AG04450 (cell line): ENCODE data around the gene RBMXL2. TPM values are rescaled to one million over a fixed set of nuclear protein-coding genes. Genes with fewer than 3 reads are reported as not detected.

Experiments
- CTCF ChIA-PET: fragments of 300-600, 350-600 bp; formaldehyde crosslinking; extraction: SDS; loops from one replicate; lab custom pipeline; 2022; ENCODE audit warnings: antibody characterized with exemption, inconsistent platforms; lab: Charles Lee
- POLR2A ChIA-PET: fragments of 350-600 bp; formaldehyde crosslinking; extraction: SDS; loops from one replicate; lab custom pipeline; 2021; ENCODE audit warnings: antibody characterized with exemption, inconsistent platforms; lab: Yijun Ruan, JAX
- DNase-seq: peaks from one replicate; pipeline ENCODE4 v3.0.0-alpha.2; 2011; ENCODE audit warnings: low read depth, low spot score
- H3K27ac ChIP-seq: one replicate; pipeline ENCODE4 v1.5.1; 2012; ENCODE audit warnings: low read depth, low read length, control low read depth
- H3K27me3 ChIP-seq: one replicate; pipeline ENCODE4 v1.6.0; 2012; ENCODE audit warnings: low read length; ENCODE audit not compliant: control insufficient read depth, insufficient read depth
- H3K4me3 ChIP-seq: 2 replicates; pipeline ENCODE4 v1.5.1; 2011; ENCODE audit warnings: mild to moderate bottlenecking, low read depth, low read length, control low read depth
- H3K9me3 ChIP-seq: 2 replicates; pipeline ENCODE4 v1.5.1; 2012; ENCODE audit warnings: low read length; ENCODE audit not compliant: control insufficient read depth, insufficient read depth
- CTCF ChIP-seq: IDR thresholded peaks from 2 replicates; pipeline ENCODE4 v1.5.1; 2011; ENCODE audit warnings: low read depth, low read length, control low read depth, inconsistent platforms
- polyA plus RNA-seq: library from polyadenylated mRNA; depleted of rRNA; stranded (reverse); fragments of >200 nt; gene quantifications from 2 replicates; pipeline ENCODE4 v1.2.3, GENCODE V29; 2011; rRNA removed

RBMXL2 gene
- polyA plus RNA-seq, 1 experiment, result not detected

DNA sequence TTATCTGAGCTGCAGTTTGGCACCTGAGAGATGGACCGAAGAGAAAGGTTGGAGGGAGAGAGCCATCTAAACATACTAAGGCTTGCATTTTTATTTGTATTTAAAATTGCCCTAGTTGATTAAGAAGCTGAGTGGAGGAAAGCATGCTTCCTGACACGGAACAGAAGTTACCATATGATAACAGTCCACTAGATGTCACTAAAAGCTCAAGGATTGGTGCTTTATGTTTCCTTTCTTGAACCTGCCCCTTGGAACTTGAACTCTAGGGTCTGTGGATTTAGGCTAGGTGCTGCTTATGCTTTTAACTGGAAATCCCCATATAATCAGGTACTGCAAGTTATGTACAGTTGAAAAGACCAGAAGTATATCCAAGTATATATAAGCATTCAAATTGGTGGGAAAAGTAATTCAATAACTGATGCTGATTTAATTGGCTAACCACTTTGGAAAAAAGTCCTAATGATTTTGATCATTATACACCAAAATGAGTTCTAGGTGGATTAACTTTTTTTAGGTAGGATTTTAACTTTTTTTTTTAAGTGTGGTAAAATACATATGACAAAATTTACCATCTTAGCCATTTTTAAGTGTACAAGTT is 9.5 kb downstream of the RBMXL2 start:
- DNase-seq, result no peak
- H3K4me3 ChIP-seq, result no peak overlapping the region
- H3K27me3 ChIP-seq, result no peaks in the 10 kb centered on the region
- TF ChIP-seq CTCF, result peak; percentile 71
- H3K9me3 ChIP-seq, result no peaks in the 10 kb centered on the region
- H3K27ac ChIP-seq, result no peak overlapping the region
- ChIA-PET CTCF (interaction anchor here (0.6 to 3.6 kb wide), 20 partner anchors 8 to 1001 kb away, joined by 3 to 53 read pairs (median 5); no protein-coding TSS in a partner anchor), POLR2A (no interaction called here)

DNA sequence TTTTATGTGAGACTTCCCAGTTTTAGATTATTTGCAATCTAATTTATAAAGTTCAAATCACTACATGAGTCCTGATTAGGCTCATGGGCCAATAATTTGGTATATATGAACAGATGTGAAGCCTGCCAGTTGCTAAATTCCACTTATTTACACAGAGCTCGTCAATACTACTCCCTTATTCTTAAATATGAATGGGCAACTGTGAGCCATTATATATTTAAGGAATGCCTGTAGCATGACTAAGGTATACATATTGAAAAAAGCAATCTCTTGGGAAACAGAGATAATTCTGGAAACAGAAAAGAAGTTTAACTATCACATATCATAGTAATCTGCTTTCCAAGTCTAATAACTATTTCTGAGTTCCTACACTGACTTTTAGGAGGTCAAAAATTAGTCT is 27.0 kb downstream of the RBMXL2 start:
- H3K9me3 ChIP-seq, result no peaks in the 10 kb centered on the region
- H3K27ac ChIP-seq, result no peak overlapping the region
- POLR2A ChIA-PET, result no interaction called here
- no peaks in the 10 kb centered on the region for H3K27me3 ChIP-seq
- no peak overlapping the region for H3K4me3 ChIP-seq
- DNase-seq, result no peak
- CTCF ChIA-PET, result interaction anchor here (2.1 kb wide), 1 partner anchor 18 kb away, joined by 10 read pairs; no protein-coding TSS in a partner anchor
- no peak for TF ChIP-seq CTCF

DNA sequence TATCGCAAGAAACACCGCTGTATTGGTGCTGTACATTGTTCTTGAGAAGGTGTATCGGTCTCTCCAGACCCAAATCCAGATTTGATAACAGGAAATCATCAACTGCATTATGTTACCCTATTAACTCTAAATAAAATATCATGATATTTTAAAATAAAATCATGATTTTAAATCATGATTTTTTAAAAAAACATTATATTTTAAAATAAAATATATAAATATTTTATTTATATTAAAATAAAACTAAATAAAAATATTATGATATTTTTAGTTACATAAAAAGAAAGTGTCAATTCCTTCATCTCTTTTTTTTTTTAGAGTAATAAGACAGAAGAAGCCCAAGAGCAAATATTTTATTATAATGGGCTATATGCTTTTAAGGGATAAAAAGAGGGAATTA is 27.6 kb downstream of the RBMXL2 start:
- Histone ChIP-seq H3K27me3 (no peaks in the 10 kb centered on the region), H3K4me3 (no peak overlapping the region), H3K9me3 (no peaks in the 10 kb centered on the region), H3K27ac (no peak overlapping the region)
- TF ChIP-seq CTCF, result no peak
- DNase-seq, result no peak
- POLR2A ChIA-PET, result no interaction called here
- CTCF ChIA-PET, result no interaction called here

DNA sequence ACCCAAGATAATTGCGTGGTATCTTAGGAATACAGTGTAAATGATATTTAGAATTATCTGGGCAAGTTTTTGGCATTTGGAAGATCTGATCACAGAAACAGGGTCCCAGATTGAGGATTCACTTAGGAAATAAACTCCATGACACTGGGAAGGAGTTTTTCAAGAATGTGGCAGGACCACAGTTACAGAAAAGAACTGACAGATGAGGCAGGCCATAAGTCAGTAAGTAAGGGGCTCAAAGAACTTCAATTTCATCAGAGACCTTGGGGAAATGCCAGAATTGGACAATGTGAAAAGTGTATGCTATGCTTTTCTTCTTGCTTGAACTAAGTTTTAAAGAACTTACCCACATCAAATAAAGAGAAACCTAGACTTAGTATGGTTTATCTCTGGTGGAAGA is 49.3 kb downstream of the RBMXL2 start:
- H3K9me3 ChIP-seq, result no peaks in the 10 kb centered on the region
- H3K4me3 ChIP-seq, result no peak overlapping the region
- H3K27me3 ChIP-seq, result no peaks in the 10 kb centered on the region
- ChIA-PET CTCF (no interaction called here), POLR2A (no interaction called here)
- DNase-seq, result no peak
- no peak overlapping the region for H3K27ac ChIP-seq
- no peak for TF ChIP-seq CTCF

Other genes starting within 250 kb of the RBMXL2 start
- gene OR10A5, start 243.3 kb upstream of the RBMXL2 start, polyA plus RNA-seq, result not detected in 2 replicates
- not detected in 2 replicates for gene OR10A2, start 225.9 kb upstream of the RBMXL2 start, polyA plus RNA-seq
- not detected in 2 replicates for gene OR10A4, start 212.4 kb upstream of the RBMXL2 start, polyA plus RNA-seq
- 0.09 TPM in 1 of 2 replicates, not detected in the other for gene OR2D2, start 196.5 kb upstream of the RBMXL2 start, polyA plus RNA-seq
- gene OR2D3, start 168.0 kb upstream of the RBMXL2 start, polyA plus RNA-seq, result not detected in 2 replicates
- gene ZNF215, start 162.6 kb upstream of the RBMXL2 start, polyA plus RNA-seq, result 2.7 and 4.1 TPM in 2 replicates
- 1.9 and 3.4 TPM in 2 replicates for gene ZNF214, start 68.7 kb upstream of the RBMXL2 start, polyA plus RNA-seq
- gene NLRP14, start 68.5 kb upstream of the RBMXL2 start, polyA plus RNA-seq, result 0.02 and 0.06 TPM in 2 replicates
- gene SYT9, start 162.9 kb downstream of the RBMXL2 start, polyA plus RNA-seq, result not detected in 2 replicates